Small intestine (tissue), 7 donors: ENCODE data around the gene VIT. TPM values are rescaled to one million over a fixed set of nuclear protein-coding genes. Genes with fewer than 3 reads are reported as not detected.
"Not testable (repeated sequence)": the region's sequence is repeated elsewhere in the genome, so short reads cannot be mapped to it uniquely, and the experiment has no call there.

Experiments
- DNase-seq, 2 donors: peaks; one replicate each; pipeline versions ENCODE4 v3.0.0 to v3.0.0-alpha.2; 2013
- FAIRE-seq: peaks from 2 replicates; lab custom pipeline; 2012; peaks lifted over from hg19 to GRCh38; lab: Jason Lieb, UNC
- H3K27ac ChIP-seq, 3 donors: one replicate each; pipeline ENCODE4 v1.5.1; 2013; ENCODE audit warnings: low read length in 2 of 3, mild to moderate bottlenecking in 2 of 3, control low read depth in 1 of 3, inconsistent platforms in 1 of 3, low read depth in 1 of 3, moderate library complexity in 1 of 3
- H3K27me3 ChIP-seq, 3 donors: one replicate each; pipeline ENCODE4 v1.6.1; 2013; ENCODE audit warnings: low read length in 3 of 3, inconsistent platforms in 1 of 3; ENCODE audit not compliant: control insufficient read depth in 3 of 3, insufficient read depth in 3 of 3
- H3K36me3 ChIP-seq, 3 donors: one replicate each; pipeline ENCODE4 v1.6.1; 2013; ENCODE audit warnings: low read length in 3 of 3, inconsistent platforms in 1 of 3, low read depth in 1 of 3, mild to moderate bottlenecking in 1 of 3, moderate library complexity in 1 of 3; ENCODE audit not compliant: control insufficient read depth in 3 of 3, insufficient read depth in 2 of 3
- H3K4me1 ChIP-seq, 3 donors: one replicate each; pipeline ENCODE4 v1.6.1; 2013; ENCODE audit warnings: low read length in 2 of 3, inconsistent platforms in 1 of 3, low read depth in 1 of 3, mild to moderate bottlenecking in 1 of 3, moderate library complexity in 1 of 3; ENCODE audit not compliant: control insufficient read depth in 3 of 3, insufficient read depth in 2 of 3
- H3K4me3 ChIP-seq, 3 donors: one replicate each; pipeline ENCODE4 v1.5.1; 2013; ENCODE audit warnings: low read length in 3 of 3, control low read depth in 1 of 3, inconsistent platforms in 1 of 3, low read depth in 1 of 3, mild to moderate bottlenecking in 1 of 3, moderate library complexity in 1 of 3
- H3K9me3 ChIP-seq, 2 donors: one replicate each; pipeline ENCODE4 v1.6.1; 2013; ENCODE audit warnings: low read depth in 1 of 2, low read length in 1 of 2; ENCODE audit not compliant: control insufficient read depth in 2 of 2, insufficient read depth in 1 of 2
- WGBS, 3 donors: extraction: QIAGEN DNeasy Blood & Tissue Kit; methylation state at CpG; one replicate each; pipeline ENCODE4 v1.1.7; 2013; 5-methylcytosine and 5-hydroxymethylcytosine counted together
- polyA plus RNA-seq, 4 donors: library from polyadenylated mRNA; stranded (reverse) in 3 of 4; unstranded in 1 of 4; fragments of 200-250 nt in 3 of 4; fragments of 120-200 nt in 1 of 4; gene quantifications; one replicate each; pipeline versions ENCODE4 v1.2.1 to v1.2.3, GENCODE V29; 2013
- donor health status: healthy with polysubstance abuse.
- donor health status: control.
- donor health status: control.
- donor health status: Bipolar disorder and iron deficiency.
- donor health status: healthy.

VIT gene
- polyA plus RNA-seq, 4 donors = 0.28 to 7.5 TPM; not detected in 2

GRCh38 chr2:36683002-36683401, 13.5 kb upstream of the VIT start:
- no peak for DNase-seq
- H3K36me3 ChIP-seq = no peaks in the 10 kb centered on the region
- peaks cover 0 to 5% of the 10 kb centered on the region in 2 donors for H3K9me3 ChIP-seq
- no peaks in the 10 kb centered on the region for H3K27me3 ChIP-seq
- 36 to 51% (median 45%) methylated on average over 2 of the region's 2 CpGs for WGBS, 3 donors
- H3K27ac ChIP-seq = no peak overlapping the region
- FAIRE-seq = no peak
- no peaks in the 10 kb centered on the region for H3K4me1 ChIP-seq
- no peak overlapping the region for H3K4me3 ChIP-seq

GRCh38 chr2:36688291-36688690, 8.2 kb upstream of the VIT start:
- H3K27me3 ChIP-seq, H3K4me3 ChIP-seq, DNase-seq, H3K36me3 ChIP-seq, H3K9me3 ChIP-seq, FAIRE-seq, H3K27ac ChIP-seq, H3K4me1 ChIP-seq: not testable (repeated sequence)
- 96 to 100% (median 96%) methylated on average over 12 to 30 of the region's 30 CpGs for WGBS, 3 donors

- 78 to 87% (median 87%) methylated on average over 13 to 15 of the region's 15 CpGs for WGBS, 3 donors
- FAIRE-seq, H3K27ac ChIP-seq, H3K4me3 ChIP-seq, H3K27me3 ChIP-seq, H3K9me3 ChIP-seq, H3K36me3 ChIP-seq, H3K4me1 ChIP-seq, DNase-seq: not testable (repeated sequence)
Measured at GRCh38 chr2:36689013-36689412, 7.5 kb upstream of the VIT start.

GRCh38 chr2:36692121-36692520, 4.4 kb upstream of the VIT start:
- DNase-seq = no peak
- WGBS, 3 donors = 42 to 48% (median 45%) methylated on average over 2 of the region's 2 CpGs

GRCh38 chr2:36693825-36694224, 2.7 kb upstream of the VIT start:
- 90 to 95% (median 95%) methylated on average over 7 of the region's 7 CpGs for WGBS, 3 donors
- Histone ChIP-seq H3K4me1 (no peaks in the 10 kb centered on the region), H3K9me3 (no peaks in the 10 kb centered on the region), H3K27ac (no peak overlapping the region), H3K36me3 (no peaks in the 10 kb centered on the region), H3K4me3 (no peak overlapping the region), H3K27me3 (no peaks in the 10 kb centered on the region)
- DNase-seq (no peak), FAIRE-seq (no peak)

More at GRCh38 chr2:36692121-36692520, 4.4 kb upstream of the VIT start:
- FAIRE-seq = no peak
- Histone ChIP-seq H3K4me3 (no peak overlapping the region), H3K4me1 (no peaks in the 10 kb centered on the region), H3K27me3 (no peaks in the 10 kb centered on the region), H3K36me3 (no peaks in the 10 kb centered on the region), H3K27ac (no peak overlapping the region), H3K9me3 (no peaks in the 10 kb centered on the region)

- Histone ChIP-seq H3K9me3 (no peaks in the 10 kb centered on the region), H3K4me1 (no peaks in the 10 kb centered on the region), H3K4me3 (no peak overlapping the region), H3K27ac (no peak overlapping the region), H3K36me3 (no peaks in the 10 kb centered on the region), H3K27me3 (no peaks in the 10 kb centered on the region)
- DNase-seq (no peak), FAIRE-seq (no peak)
- 66 to 67% (median 66%) methylated on average over 7 of the region's 7 CpGs for WGBS, 3 donors
Measured at GRCh38 chr2:36695746-36696415, 626 bp upstream of the VIT start.

- Histone ChIP-seq H3K36me3 (no peaks in the 10 kb centered on the region), H3K4me3 (no peak overlapping the region), H3K4me1 (no peaks in the 10 kb centered on the region), H3K27me3 (no peaks in the 10 kb centered on the region), H3K9me3 (no peaks in the 10 kb centered on the region), H3K27ac (no peak overlapping the region)
- FAIRE-seq = no peak
- 45 to 50% (median 48%) methylated on average over 8 of the region's 8 CpGs for WGBS, 3 donors
- DNase-seq = no peak
Measured at GRCh38 chr2:36697424-36698066, 1.0 kb downstream of the VIT start.

GRCh38 chr2:36698993-36699392, 2.5 kb downstream of the VIT start:
- 59 to 70% (median 70%) methylated on average over 1 of the region's 1 CpG for WGBS, 3 donors
- H3K27me3 ChIP-seq = peaks cover 0 to 4% (median 0%) of the 10 kb centered on the region in 3 donors
- H3K4me1 ChIP-seq = no peaks in the 10 kb centered on the region
- no peak overlapping the region for H3K27ac ChIP-seq
- no peaks in the 10 kb centered on the region for H3K9me3 ChIP-seq
- no peak for FAIRE-seq
- no peak for DNase-seq
- no peaks in the 10 kb centered on the region for H3K36me3 ChIP-seq
- no peak overlapping the region for H3K4me3 ChIP-seq
